A549 (cell line): ENCODE measurements around the gene HMGN1. TPM values are rescaled to one million over a fixed set of nuclear protein-coding genes. Genes with fewer than 3 reads are reported as not detected.

Experiments used
- ATAC-seq, 2 experiments: fragments of 200-7000 bp in 1 of 2; fragments of >200 bp in 1 of 2; cut with Nextera tagmentation in 1 of 2; cut with Tn5 transposase in 1 of 2; 3 replicates each; pipeline versions ENCODE4 v1.8.0 to v1.9.1; 2018 to 2020; ENCODE audit warnings: mild to moderate bottlenecking in 1 of 2, moderate library complexity in 1 of 2
- CTCF ChIA-PET: fragments of 300-600 bp; sonication (Branson Sonifier 250); formaldehyde crosslinking; extraction: SDS; loops from one replicate; lab custom pipeline; 2021; ENCODE audit warnings: antibody characterized with exemption, inconsistent platforms; lab: Yijun Ruan, JAX
- POLR2A ChIA-PET: fragments of 350-600 bp; formaldehyde crosslinking; extraction: SDS; loops from one replicate; lab custom pipeline; 2021; ENCODE audit warnings: antibody characterized with exemption, inconsistent platforms; lab: Yijun Ruan, JAX
- DNase-seq, 2 experiments: peaks; one replicate each; pipeline versions ENCODE4 v3.0.0 to v3.0.0-alpha.2; 2011 to 2016; ENCODE audit warnings: low read depth in 1 of 2, low spot score in 1 of 2
- FAIRE-seq: peaks from 2 replicates; lab custom pipeline; 2011; peaks lifted over from hg19 to GRCh38; lab: Jason Lieb, UNC
- H3K27ac ChIP-seq, 2 experiments: fragments of >200 bp; sonication (Bioruptor Twin); formaldehyde crosslinking; 3 replicates each; pipeline ENCODE4 v1.5.1; 2016 to 2017
- H3K4me1 ChIP-seq: fragments of >200 bp; sonication (Bioruptor Twin); formaldehyde crosslinking; 3 replicates; pipeline ENCODE4 v1.6.1; 2016
- H3K4me2 ChIP-seq: fragments of >200 bp; sonication (Bioruptor Twin); formaldehyde crosslinking; 3 replicates; pipeline ENCODE4 v1.6.1; 2016
- H3K4me3 ChIP-seq: fragments of >200 bp; sonication (Bioruptor Twin); formaldehyde crosslinking; 3 replicates; pipeline ENCODE4 v1.5.1; 2016
- H3K9me3 ChIP-seq: fragments of >200 bp; sonication (Bioruptor Twin); formaldehyde crosslinking; 3 replicates; pipeline ENCODE4 v1.6.1; 2016
- BCL3 ChIP-seq: fragments of >200 bp; sonication (Bioruptor Twin); formaldehyde crosslinking; IDR thresholded peaks from 3 replicates; pipeline ENCODE4 v1.6.1; 2016
- CEBPB ChIP-seq, 2 experiments: fragments of >200 bp in 1 of 2; sonication (Bioruptor Twin) in 1 of 2; formaldehyde crosslinking in 1 of 2; IDR thresholded peaks; 2 replicates each; pipeline ENCODE4 v1.6.1; 2012 to 2016
- CHD4 ChIP-seq: fragments of 200-600 bp; sonication (generic); IDR thresholded peaks from 2 replicates; pipeline ENCODE4 v1.6.1; 2016; ENCODE audit warnings: antibody characterized with exemption, mild to moderate bottlenecking, borderline replicate concordance
- E2F6 ChIP-seq: IDR thresholded peaks from 2 replicates; pipeline ENCODE4 v1.6.1; 2012; ENCODE audit warnings: low read depth, borderline replicate concordance
- ESRRA ChIP-seq: fragments of 150-350 bp; IDR thresholded peaks from 2 replicates; pipeline ENCODE4 v1.6.1; 2014; ENCODE audit warnings: mild to moderate bottlenecking, low read length, borderline replicate concordance
- HMGXB4 ChIP-seq: fragments of 250-450 bp; sonication (Bioruptor Pico); IDR thresholded peaks from 2 replicates; pipeline ENCODE4 v1.5.0; 2021; ENCODE audit warnings: mild to moderate bottlenecking, moderate library complexity, borderline replicate concordance
- HOXB13 ChIP-seq: fragments of 250-450 bp; sonication (Bioruptor Pico); IDR thresholded peaks from 2 replicates; pipeline ENCODE4 v1.5.0; 2020; ENCODE audit warnings: low read depth, mild to moderate bottlenecking, moderate library complexity
- JUN ChIP-seq, 2 experiments: fragments of >200 bp; sonication (Bioruptor Twin); formaldehyde crosslinking; IDR thresholded peaks; 2 replicates in 1 of 2; 3 replicates in 1 of 2; pipeline ENCODE4 v1.6.1; 2016 to 2017
- MAFK ChIP-seq: fragments of 450-650 bp; IDR thresholded peaks from 2 replicates; pipeline ENCODE4 v1.6.1; 2014; ENCODE audit not compliant: partially characterized antibody
- MAX ChIP-seq: IDR thresholded peaks from 2 replicates; pipeline ENCODE4 v1.6.1; 2012
- NFE2L2 ChIP-seq: fragments of 150-350 bp; conservative IDR thresholded peaks from 2 replicates; pipeline ENCODE4 v1.6.1; 2014; ENCODE audit warnings: low read length
- NR3C1 ChIP-seq: fragments of >200 bp; sonication (Bioruptor Twin); formaldehyde crosslinking; IDR thresholded peaks from 3 replicates; pipeline ENCODE4 v1.6.1; 2017
- PHF8 ChIP-seq: fragments of 200-600 bp; sonication (generic); IDR thresholded peaks from 2 replicates; pipeline ENCODE4 v1.6.1; 2016; ENCODE audit warnings: low read depth, mild to moderate bottlenecking, antibody characterized with exemption, moderate library complexity, borderline replicate concordance
- POLR2A ChIP-seq: IDR thresholded peaks from 2 replicates; pipeline ENCODE4 v1.6.1; 2012; ENCODE audit warnings: mild to moderate bottlenecking, low read length
- RARB ChIP-seq: fragments of 250-450 bp; sonication (Bioruptor Pico); IDR thresholded peaks from 2 replicates; pipeline ENCODE4 v1.8.0; 2021; ENCODE audit warnings: mild to moderate bottlenecking, moderate library complexity
- REST ChIP-seq: fragments of 200-600 bp; sonication (generic); IDR thresholded peaks from 2 replicates; pipeline ENCODE4 v1.6.1; 2016; ENCODE audit warnings: antibody characterized with exemption, mild to moderate bottlenecking, moderate library complexity
- SMC3 ChIP-seq: fragments of >200 bp; sonication (Bioruptor Twin); formaldehyde crosslinking; IDR thresholded peaks from 3 replicates; pipeline ENCODE4 v1.6.1; 2018; ENCODE audit warnings: inconsistent platforms
- USF2 ChIP-seq: fragments of 450-650 bp; IDR thresholded peaks from 2 replicates; pipeline ENCODE4 v1.6.1; 2014; ENCODE audit warnings: antibody characterized with exemption
- WGBS: methylation state at CpG from one replicate; pipeline ENCODE4 v1.1.6; 2017; ENCODE audit errors: missing lambda C conversion rate; 5-methylcytosine and 5-hydroxymethylcytosine counted together
- polyA plus RNA-seq, 4 experiments: library from polyadenylated mRNA; depleted of rRNA in 3 of 4; stranded (reverse); fragments of >200 nt; fragmentation: RNase III in 1 of 4; extraction: RNeasy Plus Mini Kit Qiagen cat#74134 plus additional on column Dnase treatment in 1 of 4; gene quantifications; 2 replicates in 3 of 4; 3 replicates in 1 of 4; pipeline ENCODE4 v1.2.3, GENCODE V29; 2011 to 2017

Gene HMGN1
- polyA plus RNA-seq, 2 of the 4 experiments (the other 2 are of a cell fraction): 222 to 269 TPM

GRCh38 chr21:39362733-39363132, 13.8 kb upstream of the HMGN1 start:
- ATAC-seq: no peak
- Histone ChIP-seq H3K4me2 (no peak overlapping the region), H3K9me3 (no peaks in the 10 kb centered on the region)
- TF ChIP-seq JUN (IDR thresholded peaks at IDR 0.05) (no peak), CHD4 (no peak), REST (no peak), HOXB13 (CRISPR knock-in tag) (no peak), PHF8 (no peak), BCL3 (no peak), E2F6 (no peak), NR3C1 (no peak), MAFK (no peak), RARB (no peak), NFE2L2 (no peak), SMC3 (no peak)
- TF ChIP-seq, all 56 proteins: peak for 0
- FAIRE-seq: no peak
- POLR2A ChIA-PET: no interaction called here
- H3K4me3 ChIP-seq: no peak overlapping the region
- CTCF ChIA-PET: interaction anchor here (0.9 kb wide), 1 partner anchor 10 kb away, joined by 4 read pairs; no protein-coding TSS in a partner anchor
- no peak overlapping the region for H3K27ac ChIP-seq
- WGBS: 60% methylated on average over 3 of the region's 3 CpGs
- no peak for DNase-seq
- no peaks in the 10 kb centered on the region for H3K4me1 ChIP-seq

GRCh38 chr21:39359382-39359781, 10.5 kb upstream of the HMGN1 start:
- ATAC-seq (no peak), DNase-seq (no peak), FAIRE-seq (no peak)
- H3K9me3 ChIP-seq: no peaks in the 10 kb centered on the region
- H3K4me2 ChIP-seq: no peak overlapping the region
- TF ChIP-seq CEBPB (IDR thresholded peaks at IDR 0.05) (no peak), ESRRA (no peak), HMGXB4 (no peak), RARB (no peak), POLR2A (no peak), MAX (no peak), BCL3 (no peak), USF2 (no peak), MAFK (no peak)
- no peaks in the 10 kb centered on the region for H3K4me1 ChIP-seq
- no peak overlapping the region for H3K27ac ChIP-seq
- CTCF ChIA-PET: interaction anchor here (1.0 kb wide), 1 partner anchor 14 kb away, joined by 3 read pairs; no protein-coding TSS in a partner anchor
- H3K4me3 ChIP-seq: no peak overlapping the region
- POLR2A ChIA-PET: interaction anchor here (1.0 kb wide), 1 partner anchor 21 kb away, joined by 3 read pairs; a partner anchor contains a TSS
- 64% methylated on average over 4 of the region's 4 CpGs for WGBS
